ENCODE data around the gene CHST3.

CHST3 gene

DNA sequence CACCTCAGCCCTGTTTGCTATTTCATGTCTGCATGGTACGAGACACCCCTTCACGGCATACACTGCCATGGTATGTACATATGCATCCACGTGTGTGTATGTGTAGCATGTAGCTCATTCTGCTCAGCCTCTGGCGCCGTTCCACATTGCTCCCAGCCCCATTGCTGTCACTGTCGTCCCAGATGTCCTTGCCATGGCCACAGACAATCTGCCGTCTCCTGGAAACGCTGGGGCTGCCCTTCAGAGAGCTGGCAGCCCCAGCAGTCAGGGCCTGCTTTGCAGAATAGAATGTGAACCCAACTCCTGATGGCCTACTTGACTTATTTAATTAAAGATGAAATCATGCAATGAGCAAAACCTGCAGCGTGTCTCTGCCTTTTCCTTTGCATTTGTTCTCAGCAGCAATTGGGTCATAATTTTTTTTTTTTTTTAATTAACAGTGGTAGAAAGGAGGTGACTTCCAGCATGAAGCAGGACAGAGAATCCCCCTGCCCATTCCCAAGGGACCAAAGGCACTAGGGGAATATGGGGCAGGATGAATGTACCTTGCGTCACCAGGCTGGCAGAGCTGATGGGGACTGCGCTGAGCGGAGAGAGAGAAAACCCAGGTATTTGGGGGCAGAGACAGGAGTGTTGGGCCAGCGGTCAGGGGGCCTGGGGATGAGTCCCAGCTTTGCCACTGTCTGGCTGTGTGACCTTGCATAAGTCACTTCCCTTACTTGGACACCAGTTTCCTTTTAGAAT lies 49.2 kb downstream of the CHST3 start:
- no peak for TF ChIP-seq GATA3 (IDR thresholded peaks at IDR 0.05; ENCODE audit: low read depth, low read length)
- no peak for TF ChIP-seq GATA2 (IDR thresholded peaks at IDR 0.05; ENCODE audit: low read depth, low read length)

DNA sequence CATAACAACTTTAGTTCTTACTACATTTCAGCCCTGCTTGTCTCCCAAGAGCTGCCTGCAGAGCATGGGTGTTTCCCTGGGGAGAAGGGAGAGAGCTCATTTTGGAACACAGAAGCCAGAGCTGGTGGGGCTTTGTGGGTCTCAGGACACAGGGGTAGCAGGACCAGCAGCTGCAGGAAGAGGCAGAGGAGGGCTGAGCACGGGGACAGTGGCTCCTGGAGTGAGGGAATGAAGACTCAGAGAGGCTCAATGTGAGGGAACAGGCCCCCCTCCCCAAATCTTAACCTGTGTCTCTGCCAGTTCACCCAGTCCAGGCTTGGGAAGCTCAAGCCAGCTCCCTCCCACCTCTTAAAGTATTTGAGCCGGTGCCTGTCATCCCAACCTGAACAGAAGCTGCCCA lies 50.0 kb downstream of the CHST3 start:
- no peak for TF ChIP-seq GATA3 (IDR thresholded peaks at IDR 0.05; ENCODE audit: low read depth, low read length)
- TF ChIP-seq GATA2 (IDR thresholded peaks at IDR 0.05; ENCODE audit: low read depth, low read length): no peak

DNA sequence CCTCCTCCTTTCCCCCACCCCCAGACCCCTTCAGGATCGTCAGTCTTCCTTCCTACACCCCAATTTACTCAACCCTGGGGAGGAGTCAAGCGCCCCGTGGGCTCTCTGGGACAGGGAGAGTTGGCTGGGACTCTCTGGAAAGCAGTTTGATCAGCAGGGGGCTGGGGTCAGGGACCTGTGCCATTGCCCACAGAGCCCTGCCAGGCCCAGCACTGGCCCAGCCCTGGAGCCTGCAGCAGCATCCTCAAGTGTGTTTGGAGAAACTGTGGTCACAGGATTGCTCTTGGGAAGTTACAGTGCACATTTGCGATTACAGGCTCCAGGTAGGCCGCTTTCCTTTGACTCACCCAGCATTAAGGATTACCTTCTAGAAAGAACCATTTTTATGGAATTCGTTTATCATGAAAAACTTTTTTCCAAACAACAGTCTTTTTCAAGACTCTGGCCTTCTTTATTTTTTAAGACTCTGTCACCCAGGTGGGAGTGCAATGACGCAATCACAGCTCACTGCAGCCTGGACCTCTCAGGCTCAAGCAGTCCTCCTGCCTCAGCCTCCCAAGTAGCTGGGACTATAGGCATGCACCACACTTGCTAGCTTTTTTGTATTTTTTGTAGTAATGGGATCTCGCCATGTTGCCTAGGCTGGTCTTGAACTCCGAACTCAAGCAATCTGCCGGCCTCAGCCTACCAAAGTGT lies 50.7 kb downstream of the CHST3 start:
- no peak for TF ChIP-seq GATA3 (IDR thresholded peaks at IDR 0.05; ENCODE audit: low read depth, low read length)
- no peak for TF ChIP-seq GATA2 (IDR thresholded peaks at IDR 0.05; ENCODE audit: low read depth, low read length)

DNA sequence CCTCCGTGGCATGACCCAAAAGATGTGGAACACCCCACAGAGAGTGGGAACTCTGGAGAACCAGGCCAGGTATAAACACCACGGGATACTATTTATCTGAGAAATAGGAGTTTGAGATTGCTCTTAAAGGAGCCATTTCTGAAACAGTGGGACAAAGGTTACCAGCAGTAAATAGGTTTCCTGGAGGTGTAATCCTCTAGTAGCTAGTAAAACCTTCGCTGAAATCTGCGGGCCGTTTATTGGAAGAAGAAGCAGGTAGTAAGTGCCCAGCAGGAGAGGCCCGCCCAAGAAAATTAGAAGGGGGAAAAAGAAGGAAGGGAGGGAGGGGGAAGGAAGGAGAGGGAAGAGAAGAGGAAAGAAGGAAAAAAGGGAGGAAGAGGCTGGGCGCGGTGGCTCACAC lies 51.6 kb downstream of the CHST3 start:
- TF ChIP-seq GATA2 (IDR thresholded peaks at IDR 0.05; ENCODE audit: low read depth, low read length): no peak
- TF ChIP-seq GATA3 (IDR thresholded peaks at IDR 0.05; ENCODE audit: low read depth, low read length): no peak

DNA sequence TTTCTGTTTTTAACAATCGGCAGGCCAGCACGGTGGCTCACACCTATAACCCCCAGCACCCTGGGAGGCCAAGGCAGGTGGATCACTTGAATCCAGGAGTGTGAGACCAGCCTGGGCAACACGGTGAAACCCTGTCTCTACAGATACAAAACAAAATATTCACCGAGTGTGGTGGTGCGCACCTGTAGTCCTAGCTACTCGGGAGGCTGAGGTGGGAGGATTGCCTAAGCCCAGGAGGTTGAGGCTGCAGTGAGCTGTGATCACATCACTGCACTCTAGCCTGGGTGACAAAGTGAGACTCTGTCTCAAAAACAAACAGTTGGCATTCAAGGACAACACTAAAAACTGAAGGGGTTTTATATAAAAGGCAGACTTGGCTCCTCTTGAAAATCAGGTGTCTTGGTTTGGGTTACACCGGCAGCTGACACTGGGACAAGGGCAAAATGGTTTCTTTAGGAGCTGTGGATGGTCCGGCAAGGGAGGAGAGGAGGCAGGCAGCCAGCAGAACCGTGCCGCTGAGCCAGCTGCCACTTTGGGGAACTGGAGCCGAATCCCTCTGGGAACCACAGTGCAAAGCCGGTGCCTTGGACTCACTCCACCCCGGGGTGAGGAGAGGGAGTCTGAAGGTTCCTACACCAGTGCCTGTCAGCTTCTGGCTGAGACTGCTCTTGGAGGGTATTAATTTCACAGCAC lies 52.6 kb downstream of the CHST3 start:
- no peak for TF ChIP-seq GATA3 (IDR thresholded peaks at IDR 0.05; ENCODE audit: low read depth, low read length)
- TF ChIP-seq GATA2 (IDR thresholded peaks at IDR 0.05; ENCODE audit: low read depth, low read length): no peak

DNA sequence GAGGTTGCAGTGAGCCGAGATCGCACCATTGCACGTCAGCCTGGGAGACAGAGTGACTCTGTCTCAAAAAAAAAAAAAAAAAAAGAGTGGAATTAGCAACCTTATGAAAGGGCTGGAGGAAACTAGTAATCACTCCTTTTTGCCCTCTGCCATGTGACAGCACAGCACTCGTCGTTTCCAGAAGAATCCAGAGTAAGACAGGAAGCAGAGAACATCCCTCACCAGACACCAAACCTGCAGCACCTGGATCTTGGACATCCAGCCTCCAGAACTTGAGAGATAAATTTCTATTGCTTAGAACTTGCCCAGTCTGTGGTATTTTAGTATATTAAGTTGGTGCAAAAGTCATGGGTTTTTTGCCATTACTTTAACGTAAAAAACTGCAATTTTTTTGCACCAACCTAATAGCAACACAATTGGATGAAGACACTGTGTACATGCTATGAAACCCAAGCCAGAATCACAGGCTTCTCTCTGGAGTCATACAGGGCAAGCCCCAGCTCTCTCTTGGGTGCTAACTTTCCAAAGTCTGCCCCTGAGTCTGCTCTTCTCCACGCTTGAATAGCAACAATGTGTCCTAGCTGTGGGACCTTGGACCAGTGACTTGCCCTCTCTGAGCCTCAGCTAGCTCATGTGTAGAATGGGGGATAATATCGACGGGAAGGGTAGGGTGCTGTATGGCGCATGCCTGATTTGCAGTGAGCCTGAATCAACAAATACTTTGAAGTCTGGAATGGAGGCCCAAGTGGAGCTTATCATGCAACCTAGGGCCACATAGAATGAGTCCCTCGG lies 55.1 kb downstream of the CHST3 start:
- TF ChIP-seq GATA3 (IDR thresholded peaks at IDR 0.05; ENCODE audit: low read depth, low read length): no peak

DNA sequence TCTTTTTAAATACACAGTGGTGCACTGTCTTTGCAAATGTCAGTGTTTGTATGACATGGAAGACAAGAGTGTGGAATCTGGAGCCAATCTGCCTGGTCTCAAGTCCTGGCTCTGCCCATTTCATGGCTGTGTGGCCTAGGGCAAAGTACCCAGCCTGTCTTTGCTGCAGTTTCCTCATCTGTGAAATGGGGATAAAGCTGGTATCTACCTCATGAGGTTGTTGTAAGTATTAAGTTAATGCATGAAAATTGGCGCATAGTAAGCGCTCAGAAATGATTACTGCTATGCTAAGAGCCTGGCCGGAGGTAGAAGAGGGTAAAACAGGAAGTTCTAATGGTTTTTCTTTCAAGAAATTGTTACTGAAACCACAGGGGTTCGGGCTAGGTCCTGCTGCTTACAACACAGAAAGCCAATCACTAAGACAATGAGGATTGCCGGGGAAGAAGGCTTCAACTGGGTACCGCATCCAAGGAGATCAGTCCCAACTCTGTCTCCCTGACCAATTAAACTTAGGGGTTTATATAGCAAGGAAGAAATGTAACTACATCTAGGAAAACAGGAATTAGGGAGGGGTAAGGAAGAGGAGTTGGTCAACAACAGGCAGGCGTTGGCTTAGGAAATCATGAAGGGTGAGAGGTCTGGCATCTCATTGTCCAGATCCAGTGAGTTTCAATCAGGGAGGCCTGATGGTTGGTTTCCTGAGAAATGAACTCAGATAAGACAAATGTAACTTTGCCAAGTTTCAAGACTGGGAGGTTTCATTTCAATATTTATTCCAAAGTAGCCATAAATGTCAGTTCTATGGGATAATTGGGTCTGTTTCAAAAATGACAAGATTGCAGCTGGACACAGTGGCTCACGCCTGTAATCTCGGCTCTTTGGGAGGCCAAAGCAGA lies 57.0 kb downstream of the CHST3 start:
- TF ChIP-seq GATA2 (IDR thresholded peaks at IDR 0.05; ENCODE audit: low read depth, low read length): no peak
- TF ChIP-seq GATA3 (IDR thresholded peaks at IDR 0.05; ENCODE audit: low read depth, low read length): no peak

DNA sequence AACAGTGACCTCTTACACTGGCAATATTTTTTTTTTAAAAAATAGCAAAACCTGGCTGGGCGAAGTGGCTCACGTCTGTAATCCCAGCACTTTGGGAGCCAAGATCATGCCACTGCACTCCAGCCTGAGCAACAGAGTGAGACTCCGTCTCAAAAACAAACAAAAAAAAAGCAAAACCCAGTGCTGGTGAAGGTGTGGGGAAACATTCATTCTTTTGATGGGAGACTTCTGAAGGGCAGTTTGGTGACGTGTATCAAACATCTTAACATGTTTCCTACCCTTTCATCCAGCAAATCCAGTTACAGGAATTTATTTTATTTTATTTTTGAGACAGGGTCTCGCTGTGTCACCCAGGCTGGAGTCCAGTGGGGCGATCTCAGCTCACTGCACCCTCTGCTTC lies 58.0 kb downstream of the CHST3 start:
- TF ChIP-seq GATA3 (IDR thresholded peaks at IDR 0.05; ENCODE audit: low read depth, low read length): no peak
- no peak for TF ChIP-seq GATA2 (IDR thresholded peaks at IDR 0.05; ENCODE audit: low read depth, low read length)

DNA sequence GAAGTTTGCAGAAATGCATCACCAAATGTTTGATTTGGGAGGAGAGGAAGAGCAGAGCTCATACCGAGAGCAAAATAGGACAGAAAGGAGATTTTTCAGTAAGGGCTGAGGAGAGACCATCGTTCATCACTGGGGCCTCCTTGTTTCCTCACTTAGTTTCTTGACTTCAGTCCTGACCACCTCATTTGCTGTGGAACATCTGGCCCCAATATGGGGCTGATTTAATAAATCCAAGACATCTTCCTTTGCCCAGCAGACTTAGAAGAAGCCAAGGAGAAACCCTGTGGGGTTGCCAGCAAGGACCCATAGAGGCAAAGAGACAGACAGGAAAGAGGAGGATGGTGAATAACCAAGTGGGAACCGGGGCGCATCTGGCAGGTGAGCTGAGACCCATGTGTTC lies 60.4 kb downstream of the CHST3 start:
- TF ChIP-seq GATA2 (IDR thresholded peaks at IDR 0.05; ENCODE audit: low read depth, low read length): no peak
- TF ChIP-seq GATA3 (IDR thresholded peaks at IDR 0.05; ENCODE audit: low read depth, low read length): no peak

DNA sequence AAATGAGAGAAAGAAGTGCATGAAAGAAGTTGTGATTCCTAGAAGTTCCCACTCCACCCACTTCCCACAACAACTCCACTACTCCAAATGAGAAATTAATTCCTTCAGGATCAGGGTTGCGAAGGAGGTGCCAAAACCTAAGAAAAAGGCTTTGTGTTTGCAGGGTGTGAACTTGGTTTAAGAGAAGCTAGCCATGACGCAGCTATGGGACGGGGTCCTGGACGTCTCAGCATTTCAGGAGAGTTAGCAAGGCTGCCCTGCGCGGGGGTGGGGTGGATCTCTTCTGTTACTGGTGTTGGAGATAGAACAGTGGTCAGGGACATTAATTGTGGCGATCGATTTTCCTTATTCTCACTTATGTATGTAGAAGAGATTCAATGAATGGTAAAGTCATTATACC lies 61.2 kb downstream of the CHST3 start:
- TF ChIP-seq GATA3 (IDR thresholded peaks at IDR 0.05; ENCODE audit: low read depth, low read length): no peak
- TF ChIP-seq GATA2 (IDR thresholded peaks at IDR 0.05; ENCODE audit: low read depth, low read length): no peak

DNA sequence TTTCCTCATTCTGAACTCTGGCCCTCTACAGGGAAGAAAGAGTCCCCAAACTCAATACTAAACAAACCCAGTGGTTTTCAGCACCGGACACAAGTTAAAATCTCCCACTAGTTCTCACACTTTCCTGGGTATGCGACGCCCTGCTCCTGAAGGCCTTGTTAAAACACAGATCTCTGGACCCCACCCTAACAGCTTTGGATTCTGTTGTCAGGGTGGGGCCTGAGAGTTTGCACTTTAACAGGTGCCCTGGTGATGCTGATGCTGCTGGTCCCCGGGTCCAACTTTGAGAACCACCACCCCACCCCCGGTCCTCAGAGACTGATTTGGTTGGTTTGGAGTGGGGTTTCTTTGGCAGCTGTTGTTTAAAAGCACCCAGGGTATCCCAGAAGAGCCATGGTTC lies 61.6 kb downstream of the CHST3 start:
- TF ChIP-seq GATA2 (IDR thresholded peaks at IDR 0.05; ENCODE audit: low read depth, low read length) (no peak), GATA3 (IDR thresholded peaks at IDR 0.05; ENCODE audit: low read depth, low read length) (no peak)

DNA sequence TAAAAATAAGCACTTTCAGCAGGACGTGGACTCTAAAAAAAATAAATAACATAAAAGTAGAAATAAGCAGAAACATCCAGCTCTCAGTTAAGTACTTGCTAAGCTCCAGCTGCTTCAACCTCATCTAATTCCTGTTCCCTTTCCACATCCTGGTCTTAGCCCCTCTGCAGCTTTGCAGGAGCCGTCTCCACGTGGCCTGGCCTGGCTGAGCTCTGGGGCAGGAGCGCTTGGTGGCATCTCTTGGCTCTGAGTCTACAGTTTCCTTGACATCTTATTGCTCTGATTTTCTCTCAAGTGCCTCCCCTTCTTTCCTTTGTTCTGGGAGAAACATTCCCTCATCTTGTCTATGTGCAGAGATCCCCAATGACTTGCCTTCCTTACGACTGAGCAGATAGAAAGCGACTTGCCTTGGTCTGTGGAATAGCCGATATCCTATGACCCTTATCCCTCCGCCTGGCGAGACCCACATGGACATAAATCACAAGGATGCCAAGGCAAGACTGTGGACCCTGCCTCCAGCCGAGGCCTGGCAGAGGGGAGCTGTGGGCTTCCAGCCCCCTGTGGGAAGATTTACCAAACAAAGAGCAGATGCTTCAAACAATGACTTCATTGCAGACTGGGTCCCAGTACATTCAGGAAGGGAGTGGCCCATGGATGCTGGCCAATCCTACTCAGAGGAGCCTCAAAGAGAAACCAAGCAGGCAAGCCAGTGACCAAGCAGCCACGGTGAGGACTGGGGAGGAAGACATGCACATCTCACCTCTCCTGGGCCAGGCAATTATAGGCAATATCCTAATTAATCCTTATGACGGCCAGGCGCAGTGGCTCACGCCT lies 62.3 kb downstream of the CHST3 start:
- TF ChIP-seq GATA3 (IDR thresholded peaks at IDR 0.05; ENCODE audit: low read depth, low read length) (no peak), GATA2 (IDR thresholded peaks at IDR 0.05; ENCODE audit: low read depth, low read length) (no peak)

Data from SH-SY5Y (cell line).